T-cell (primary cell): ENCODE data around the gene SPRED1. TPM values are rescaled to one million over a fixed set of nuclear protein-coding genes. Genes with fewer than 3 reads are reported as not detected.

Experiments used
- ATAC-seq, 4 experiments: fragments of 200-7000 bp in 3 of 4; fragments of 150-1000 bp in 1 of 4; cut with Tn5 transposase; replicated peaks in 1 of 4; 1 replicate in 3 of 4; 2 replicates in 1 of 4; pipeline ENCODE4 v1.10.0; 2021; ENCODE audit warnings: moderate library complexity in 3 of 4, mild to moderate bottlenecking in 2 of 4, moderate number of reproducible peaks in 1 of 4
- CTCF ChIA-PET, 2 donors: fragments of 300-600 bp; sonication (Branson Sonifier 250); formaldehyde crosslinking; loops; one replicate each; lab custom pipeline; 2022; ENCODE audit warnings: antibody characterized with exemption in 2 of 2; lab: Charles Lee
- POLR2A ChIA-PET, 2 donors: fragments of 300-600 bp; sonication (Branson Sonifier 250); formaldehyde crosslinking; loops; one replicate each; lab custom pipeline; 2022; ENCODE audit warnings: antibody characterized with exemption in 2 of 2; lab: Charles Lee
- DNase-seq, 35 experiments: peaks; one replicate each; pipeline versions ENCODE4 v3.0.0 to v3.0.0-alpha.2; 2013 to 2023
- H3K27ac ChIP-seq: one replicate; pipeline ENCODE4 v1.5.1; 2013; ENCODE audit warnings: low read length
- H3K27me3 ChIP-seq, 2 experiments: replicated peaks in 1 of 2; 1 replicate in 1 of 2; 2 replicates in 1 of 2; pipeline versions ENCODE4 v1.6.1 to v1.7.0; 2013; ENCODE audit warnings: low read length in 1 of 2, mixed read lengths in 1 of 2; ENCODE audit not compliant: control insufficient read depth in 2 of 2, insufficient read depth in 2 of 2; ENCODE audit errors: extremely low read depth in 1 of 2
- H3K36me3 ChIP-seq, 2 donors: 1 replicate in 1 of 2; 2 replicates in 1 of 2; pipeline versions ENCODE4 v1.6.1 to v1.7.0; 2013; ENCODE audit warnings: low read length in 1 of 2; ENCODE audit not compliant: control insufficient read depth in 2 of 2, insufficient read depth in 1 of 2; ENCODE audit errors: extremely low read depth in 1 of 2
- H3K4me1 ChIP-seq, 2 experiments: 1 replicate in 1 of 2; 2 replicates in 1 of 2; pipeline versions ENCODE4 v1.6.1 to v1.7.0; 2013; ENCODE audit warnings: low read length in 2 of 2, mixed read lengths in 1 of 2; ENCODE audit not compliant: insufficient read depth in 2 of 2, control insufficient read depth in 1 of 2; ENCODE audit errors: extremely low read depth in 1 of 2
- H3K4me3 ChIP-seq, 2 donors: 1 replicate in 1 of 2; 2 replicates in 1 of 2; pipeline versions ENCODE4 v1.5.1 to v1.7.0; 2013; ENCODE audit warnings: mild to moderate bottlenecking in 2 of 2, low read length in 1 of 2, moderate library complexity in 1 of 2; ENCODE audit not compliant: control insufficient read depth in 1 of 2; ENCODE audit errors: extremely low read depth in 1 of 2
- H3K9me3 ChIP-seq: 2 replicates; pipeline ENCODE4 v1.7.0; 2013
- H3K27ac Mint-ChIP-seq, 2 donors: one replicate each; pipeline ENCODE4 v1.8.0; 2020 to 2021; ENCODE audit warnings: mild to moderate bottlenecking in 2 of 2, mixed read lengths in 2 of 2
- H3K27me3 Mint-ChIP-seq, 2 donors: one replicate each; pipeline ENCODE4 v1.8.0; 2021 to 2022; ENCODE audit warnings: mixed read lengths in 2 of 2
- H3K36me3 Mint-ChIP-seq: one replicate; pipeline ENCODE4 v1.8.0; 2021; ENCODE audit warnings: mixed read lengths
- H3K4me1 Mint-ChIP-seq, 3 donors: one replicate each; pipeline ENCODE4 v1.8.0; 2020 to 2022; ENCODE audit warnings: mixed read lengths in 3 of 3, mild to moderate bottlenecking in 1 of 3
- H3K4me3 Mint-ChIP-seq, 3 donors: one replicate each; pipeline ENCODE4 v1.8.0; 2020 to 2022; ENCODE audit warnings: mild to moderate bottlenecking in 3 of 3, mixed read lengths in 3 of 3, moderate library complexity in 3 of 3
- H3K9me3 Mint-ChIP-seq, 3 donors: one replicate each; pipeline ENCODE4 v1.8.0; 2020 to 2022; ENCODE audit warnings: mixed read lengths in 3 of 3
- WGBS: methylation state at CpG from one replicate; pipeline ENCODE4 v1.1.5; 2013; ENCODE audit warnings: missing lambda C conversion rate; ENCODE audit not compliant: insufficient coverage; 5-methylcytosine and 5-hydroxymethylcytosine counted together
- total RNA-seq, 35 experiments: library from RNA in 6 of 35; stranded (reverse) in 6 of 35; fragments of 120-200 nt in 1 of 35; gene quantifications; one replicate each; pipeline versions ENCODE4 v1.2.1 to v1.2.4 and lab custom pipeline; 2013 to 2026

Gene SPRED1
- under 1 TPM; 0.13 to 0.72 (median 0.39) TPM for total RNA-seq
- 0.81 TPM for total RNA-seq (2013)
- 0.12 to 12.2 (median 0.82) reads per million in 29 experiments for total RNA-seq (lab: John Stamatoyannopoulos, UW)

DNA sequence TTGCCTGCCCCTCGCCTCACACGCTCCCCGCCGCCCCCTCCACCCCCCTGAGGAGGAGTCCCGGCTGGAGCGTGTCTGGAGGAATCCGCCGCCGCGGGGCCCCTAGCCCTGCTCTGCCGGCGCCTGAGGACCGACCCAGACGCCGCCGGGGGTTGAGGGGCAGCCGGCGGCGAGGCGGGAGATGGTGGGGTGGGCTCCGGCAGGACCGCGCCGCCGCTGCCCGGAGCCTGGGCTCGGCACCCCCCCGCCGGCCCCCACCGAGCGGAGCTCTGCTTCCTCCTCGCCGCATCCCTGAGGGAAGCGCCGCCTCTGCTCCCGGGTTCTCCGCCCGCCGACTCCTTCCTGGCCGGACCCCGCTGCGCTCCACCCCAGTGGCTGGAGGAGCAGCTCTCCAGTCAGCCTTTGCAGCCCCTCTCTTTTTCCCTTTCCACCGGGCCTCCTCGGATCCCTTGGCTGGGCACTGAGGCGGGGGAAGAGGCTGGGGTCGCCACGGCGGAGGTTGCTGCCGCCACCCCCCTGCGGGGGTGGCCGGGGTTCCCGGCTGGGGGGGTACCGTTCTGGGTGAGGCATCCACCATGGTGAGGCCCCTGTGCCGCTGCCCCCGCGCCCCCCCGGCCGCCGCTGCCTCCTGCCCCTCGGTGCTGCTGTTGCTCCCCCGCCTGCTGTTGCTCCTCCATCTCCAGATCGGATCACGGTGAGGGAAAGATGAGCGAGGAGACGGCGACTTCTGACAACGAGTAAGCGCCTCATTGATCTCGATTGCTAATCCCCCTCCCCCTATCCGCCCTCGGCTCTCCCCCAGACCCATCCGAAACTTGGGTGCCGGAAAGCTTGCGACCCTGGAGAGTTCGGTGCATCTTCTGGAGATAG lies at the start of gene SPRED1:
SPRED1 (plus strand) TSS at position 356 of the 870 bp plus-strand sequence; CDS start at position 706, 350 bp downstream.
- Mint-ChIP-seq H3K27me3 (peaks cover 21 to 26% of the 10 kb centered on the region in 2 donors), H3K9me3 (no peaks in the 10 kb centered on the region), H3K4me3 (peak within 1 kb of the TSS; percentile 76 to 94 (median 83)), H3K36me3 (no peaks in the 10 kb centered on the region), H3K27ac (peak within 1 kb of the TSS in 1 of 2 donors; percentile 76), H3K4me1 (peaks cover 26 to 35% (median 30%) of the 10 kb centered on the region in 3 donors)
- H3K9me3 ChIP-seq: no peaks in the 10 kb centered on the region
- whole genome bisulfite sequencing: under 1% methylated on average over 50 of the region's 75 CpGs
- CTCF ChIA-PET: interaction anchor here in 1 of 2 donors (0.6 kb wide), 1 partner anchor 410 kb away, joined by 4 read pairs; no protein-coding TSS in a partner anchor
- H3K27me3 ChIP-seq: peaks cover 18 to 24% of the 10 kb centered on the region in 2 experiments
- POLR2A ChIA-PET: no interaction called here
- peaks cover 16 to 24% of the 10 kb centered on the region in 2 experiments for H3K4me1 ChIP-seq
- DNase-seq (peak in 19 of 35 experiments; percentile 1 to 36 (median 9)), ATAC-seq (peak; percentile 11 to 18 (median 12))
- peak within 1 kb of the TSS; percentile 76 to 81 for H3K4me3 ChIP-seq
- no peaks in the 10 kb centered on the region for H3K36me3 ChIP-seq
- no peak within 1 kb of the TSS for H3K27ac ChIP-seq

DNA sequence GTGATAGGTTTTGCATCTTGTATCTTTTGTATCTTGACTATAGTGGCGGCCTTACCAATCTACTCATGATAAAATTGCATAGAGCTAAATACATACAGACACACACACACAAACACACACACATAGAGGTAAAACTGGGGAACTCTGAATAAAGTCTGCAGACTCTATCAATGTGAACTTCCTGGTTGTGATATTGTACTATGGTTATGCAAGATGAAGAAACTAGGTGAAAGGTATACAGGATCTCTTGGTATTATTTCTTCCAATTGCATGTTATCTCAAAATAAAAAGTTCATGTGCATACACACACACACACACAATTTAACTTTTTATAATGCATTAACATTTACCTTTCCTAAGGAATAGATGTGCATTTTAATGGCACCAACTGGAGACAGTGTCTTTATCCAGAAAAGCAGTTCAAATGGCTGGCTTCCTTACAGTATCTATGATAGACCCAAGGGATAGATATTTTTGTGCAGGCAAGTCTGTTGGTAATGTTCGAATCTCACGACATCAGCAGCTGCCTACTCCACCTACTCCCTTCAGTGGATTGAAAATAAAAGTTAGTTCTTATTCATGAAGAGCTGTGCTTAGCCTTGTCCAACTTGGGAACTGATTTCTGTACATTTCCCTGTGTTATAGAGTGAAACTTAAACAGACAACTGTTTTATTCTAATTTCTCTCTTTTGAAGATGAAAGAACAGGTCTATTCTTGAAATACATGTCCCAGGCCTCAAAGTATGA lies 46.9 kb upstream of the SPRED1 start:
- Mint-ChIP-seq H3K4me3 (no peak overlapping the region), H3K27me3 (peaks cover 14 to 33% of the 10 kb centered on the region in 2 donors)
- CTCF ChIA-PET: no interaction called here

DNA sequence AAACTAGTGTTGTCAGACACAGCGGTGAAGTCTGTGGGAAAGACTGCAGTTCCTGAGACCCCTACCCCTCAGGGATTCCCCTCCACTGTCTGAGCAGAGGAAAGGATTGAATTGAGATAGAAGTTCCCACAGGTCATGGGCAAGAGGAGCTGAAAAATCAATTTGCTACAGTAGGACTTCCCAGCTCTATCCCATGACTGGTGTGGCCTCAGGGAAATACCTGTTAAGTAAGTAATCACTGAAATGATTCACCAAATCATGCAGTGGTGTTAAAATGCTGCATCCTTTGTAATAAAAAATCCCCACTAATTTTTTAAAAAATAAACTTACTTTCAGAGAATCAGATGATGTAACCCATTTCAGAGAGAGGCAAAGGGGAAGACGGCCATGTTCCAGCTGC lies 45.0 kb upstream of the SPRED1 start:
- ATAC-seq (no peak), DNase-seq (no peak)
- Mint-ChIP-seq H3K27me3 (peaks cover 11 to 33% of the 10 kb centered on the region in 2 donors), H3K27ac (no peak overlapping the region), H3K4me1 (no peaks in the 10 kb centered on the region), H3K9me3 (peaks cover 0 to 3% (median 0%) of the 10 kb centered on the region in 3 donors), H3K36me3 (no peaks in the 10 kb centered on the region), H3K4me3 (no peak overlapping the region)
- 100% methylated on average over 1 of the region's 2 CpGs for WGBS
- ChIA-PET CTCF (no interaction called here), POLR2A (no interaction called here)
- H3K27me3 ChIP-seq: peaks cover 0 to 3% of the 10 kb centered on the region in 2 experiments
- no peak overlapping the region for H3K4me3 ChIP-seq
- H3K4me1 ChIP-seq: no peaks in the 10 kb centered on the region
- no peaks in the 10 kb centered on the region for H3K9me3 ChIP-seq
- H3K27ac ChIP-seq: no peak overlapping the region
- H3K36me3 ChIP-seq: no peaks in the 10 kb centered on the region

More for the DNA sequence above, 46.9 kb upstream of the SPRED1 start:
- Histone ChIP-seq H3K27me3 (peaks cover 0 to 3% of the 10 kb centered on the region in 2 experiments), H3K4me3 (no peak overlapping the region), H3K9me3 (no peaks in the 10 kb centered on the region), H3K4me1 (no peaks in the 10 kb centered on the region), H3K36me3 (no peaks in the 10 kb centered on the region), H3K27ac (no peak overlapping the region)
- H3K4me1 Mint-ChIP-seq: no peaks in the 10 kb centered on the region
- no peak overlapping the region for H3K27ac Mint-ChIP-seq
- ATAC-seq: no peak
- no CpG with 5 or more reads among the region's 3 CpGs for WGBS
- peaks cover 0 to 3% (median 0%) of the 10 kb centered on the region in 3 donors for H3K9me3 Mint-ChIP-seq
- no peak for DNase-seq
- no peaks in the 10 kb centered on the region for H3K36me3 Mint-ChIP-seq
- POLR2A ChIA-PET: no interaction called here

DNA sequence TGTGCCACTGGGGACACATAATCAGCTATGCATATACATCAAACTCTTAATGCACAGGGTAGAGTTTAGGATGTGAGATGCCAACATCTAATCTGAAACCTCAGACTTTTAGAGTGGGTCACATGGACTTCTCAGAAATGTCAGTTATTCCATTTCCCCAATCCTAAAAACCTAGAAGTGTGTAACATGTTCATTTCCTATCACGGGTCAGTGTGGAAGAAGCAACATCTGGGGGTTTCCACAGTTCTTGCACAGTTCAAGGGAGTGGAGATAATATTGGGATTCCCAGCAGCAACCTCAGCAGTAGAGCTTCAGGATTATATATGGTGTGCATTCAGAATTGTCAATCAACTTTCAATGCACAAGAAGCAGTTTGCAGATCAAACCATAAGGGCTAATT lies 44.4 kb upstream of the SPRED1 start:
- CTCF ChIA-PET: no interaction called here
- Histone ChIP-seq H3K9me3 (no peaks in the 10 kb centered on the region), H3K27me3 (peaks cover 0 to 3% of the 10 kb centered on the region in 2 experiments), H3K27ac (no peak overlapping the region), H3K36me3 (no peaks in the 10 kb centered on the region), H3K4me1 (no peaks in the 10 kb centered on the region), H3K4me3 (no peak overlapping the region)
- no peak for ATAC-seq
- Mint-ChIP-seq H3K4me1 (no peaks in the 10 kb centered on the region), H3K4me3 (no peak overlapping the region), H3K27me3 (peaks cover 10 to 33% of the 10 kb centered on the region in 2 donors), H3K9me3 (peaks cover 0 to 3% (median 0%) of the 10 kb centered on the region in 3 donors), H3K27ac (no peak overlapping the region), H3K36me3 (no peaks in the 10 kb centered on the region)
- no CpG with 5 or more reads among the region's 1 CpG for WGBS
- POLR2A ChIA-PET: no interaction called here
- no peak for DNase-seq

DNA sequence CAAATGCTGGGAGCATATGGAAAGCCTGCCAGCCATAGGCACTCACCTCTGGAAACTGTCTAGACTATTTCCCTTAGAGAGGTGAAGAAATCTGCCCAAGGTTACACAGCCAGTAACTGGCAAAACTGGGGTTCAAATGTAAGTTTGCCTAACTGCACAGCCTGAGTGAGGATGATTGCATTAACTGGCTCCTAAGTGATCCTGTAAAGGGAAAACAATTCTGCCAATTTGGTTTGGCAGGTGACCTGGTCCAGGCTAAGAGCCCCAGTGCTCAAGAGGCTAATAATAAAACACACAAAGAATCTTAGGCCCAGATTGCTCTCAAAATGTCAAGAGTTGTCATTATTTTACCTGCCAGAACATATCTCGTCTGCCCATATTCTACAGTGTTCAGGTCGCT lies 43.9 kb upstream of the SPRED1 start:
- H3K4me1 Mint-ChIP-seq: no peaks in the 10 kb centered on the region
- peaks cover 8 to 30% of the 10 kb centered on the region in 2 donors for H3K27me3 Mint-ChIP-seq
- no CpG with 5 or more reads among the region's 2 CpGs for WGBS
- no peak overlapping the region for H3K27ac ChIP-seq
- no peaks in the 10 kb centered on the region for H3K27me3 ChIP-seq
- no peaks in the 10 kb centered on the region for H3K9me3 ChIP-seq
- no peak for DNase-seq
- H3K36me3 Mint-ChIP-seq: no peaks in the 10 kb centered on the region
- H3K9me3 Mint-ChIP-seq: peaks cover 0 to 1% (median 0%) of the 10 kb centered on the region in 3 donors
- ChIA-PET CTCF (no interaction called here), POLR2A (no interaction called here)
- ATAC-seq: no peak
- H3K36me3 ChIP-seq: no peaks in the 10 kb centered on the region
- no peak overlapping the region for H3K4me3 Mint-ChIP-seq
- no peak overlapping the region for H3K4me3 ChIP-seq
- no peak overlapping the region for H3K27ac Mint-ChIP-seq
- H3K4me1 ChIP-seq: no peaks in the 10 kb centered on the region

DNA sequence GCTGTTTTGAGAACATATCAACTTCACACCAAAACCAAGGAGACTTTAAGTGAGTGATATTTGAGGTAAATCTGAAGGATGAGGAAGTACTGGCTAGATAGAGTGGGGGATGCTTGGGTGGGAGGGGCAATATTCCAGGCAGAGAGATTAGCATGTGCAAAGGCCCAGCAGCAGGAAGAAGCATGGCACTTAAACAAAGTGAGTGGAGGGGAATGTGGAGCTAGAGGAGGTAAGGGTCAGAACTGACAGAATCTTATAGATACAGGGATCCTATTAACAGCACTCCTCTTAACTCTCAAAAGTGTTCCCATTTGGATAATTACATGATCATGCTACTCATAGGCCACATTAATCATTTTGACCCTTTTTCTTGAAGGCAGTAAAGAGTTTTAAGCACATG lies 41.4 kb upstream of the SPRED1 start:
- POLR2A ChIA-PET: no interaction called here
- no peaks in the 10 kb centered on the region for H3K4me1 Mint-ChIP-seq
- H3K36me3 ChIP-seq: no peaks in the 10 kb centered on the region
- CTCF ChIA-PET: no interaction called here
- H3K4me1 ChIP-seq: no peaks in the 10 kb centered on the region
- H3K27ac Mint-ChIP-seq: no peak overlapping the region
- no peak overlapping the region for H3K4me3 Mint-ChIP-seq
- H3K27me3 Mint-ChIP-seq: peaks cover 6 to 24% of the 10 kb centered on the region in 2 donors
- ATAC-seq: no peak
- no peaks in the 10 kb centered on the region for H3K9me3 ChIP-seq
- H3K9me3 Mint-ChIP-seq: no peaks in the 10 kb centered on the region
- H3K27me3 ChIP-seq: peaks cover 0 to 2% of the 10 kb centered on the region in 2 experiments
- no peak for DNase-seq
- H3K36me3 Mint-ChIP-seq: no peaks in the 10 kb centered on the region
- H3K27ac ChIP-seq: no peak overlapping the region
- no peak overlapping the region for H3K4me3 ChIP-seq
